Panc1 (cell line): ENCODE measurements around the gene C9orf85. TPM values are rescaled to one million over a fixed set of nuclear protein-coding genes. Genes with fewer than 3 reads are reported as not detected.

Experiments
- ATAC-seq: fragments of 200-7000 bp; cut with Tn5 transposase; 2 replicates; pipeline ENCODE4 v1.9.1; 2020; ENCODE audit warnings: mild to moderate bottlenecking, moderate library complexity
- BruUV-seq: library from RNA; stranded (reverse); fragments of 400-500 nt; replicated peaks from 2 replicates; lab custom pipeline; 2021; lab: Mats Ljungman, UMichigan
- CTCF ChIA-PET: fragments of 300-600 bp; sonication (Branson Sonifier 250); formaldehyde crosslinking; loops from one replicate; lab custom pipeline; 2022; ENCODE audit warnings: antibody characterized with exemption; lab: Charles Lee
- POLR2A ChIA-PET: fragments of 300-600 bp; sonication (Branson Sonifier 250); formaldehyde crosslinking; loops from one replicate; lab custom pipeline; 2022; ENCODE audit warnings: antibody characterized with exemption; lab: Charles Lee
- DNase-seq: peaks from one replicate; pipeline ENCODE4 v3.0.0-alpha.2; 2010; ENCODE audit warnings: low read depth, low spot score
- H3K27ac ChIP-seq: 2 replicates; pipeline ENCODE4 v1.5.1; 2011; ENCODE audit warnings: mild to moderate bottlenecking, low read length, inconsistent platforms
- H3K27me3 ChIP-seq: fragments of 200-500 bp; sonication (Bioruptor generic); 2 replicates; pipeline ENCODE4 v1.6.0; 2014; ENCODE audit warnings: low read length, inconsistent platforms; ENCODE audit not compliant: control insufficient read depth, insufficient read depth
- H3K36me3 ChIP-seq: fragments of 200-500 bp; sonication (Bioruptor generic); 2 replicates; pipeline ENCODE4 v1.5.1; 2014; ENCODE audit warnings: inconsistent platforms, mild to moderate bottlenecking, low read length, moderate library complexity; ENCODE audit not compliant: control insufficient read depth, insufficient read depth
- H3K4me1 ChIP-seq: 2 replicates; pipeline ENCODE4 v1.5.1; 2011; ENCODE audit warnings: inconsistent platforms, mild to moderate bottlenecking, low read length, moderate library complexity; ENCODE audit not compliant: control insufficient read depth, insufficient read depth
- H3K4me3 ChIP-seq, 2 experiments: 2 replicates each; pipeline ENCODE4 v1.5.1; 2011 to 2012; ENCODE audit warnings: low read depth in 2 of 2, low read length in 2 of 2, mild to moderate bottlenecking in 2 of 2, inconsistent platforms in 1 of 2, moderate library complexity in 1 of 2
- H3K9me3 ChIP-seq: fragments of 200-500 bp; sonication (Bioruptor generic); 2 replicates; pipeline ENCODE4 v1.5.1; 2014; ENCODE audit warnings: low read depth, mild to moderate bottlenecking, inconsistent platforms, low read length, moderate library complexity; ENCODE audit not compliant: control insufficient read depth, insufficient read depth
- CTCF ChIP-seq: fragments of 450-650 bp; IDR thresholded peaks from 2 replicates; pipeline ENCODE4 v1.5.1; 2017; ENCODE audit warnings: mild to moderate bottlenecking
- POLR2AphosphoS5 ChIP-seq: IDR thresholded peaks from 2 replicates; pipeline ENCODE4 v1.6.1; 2012; ENCODE audit warnings: mild to moderate bottlenecking, low read depth, low read length, moderate library complexity
- REST ChIP-seq, 2 experiments: IDR thresholded peaks; 2 replicates each; pipeline ENCODE4 v1.6.1; 2011 to 2012; ENCODE audit warnings: low read depth in 2 of 2, control low read depth in 1 of 2, low read length in 1 of 2, mild to moderate bottlenecking in 1 of 2, moderate library complexity in 1 of 2; ENCODE audit not compliant: insufficient read depth in 1 of 2
- SIN3A ChIP-seq: IDR thresholded peaks from 2 replicates; pipeline ENCODE4 v1.6.1; 2012; ENCODE audit warnings: low read depth, mild to moderate bottlenecking, low read length, moderate library complexity, borderline replicate concordance; ENCODE audit not compliant: insufficient read depth
- TCF7L2 ChIP-seq: IDR thresholded peaks from 2 replicates; pipeline ENCODE4 v1.6.1; 2011; ENCODE audit warnings: mild to moderate bottlenecking, low read depth, low read length, inconsistent platforms
- in situ Hi-C: cut with HindIII; loops from 2 replicates; pipeline ENCODE4 v1.10.0; 2016; ENCODE audit warnings: low sequenced_read_pairs, low pct_unique_long_range_greater_than_20kb
- intact Hi-C: fragments of 100-400 bp; cut with micrococcal nuclease; formaldehyde crosslinking; loops from one replicate; pipeline ENCODE4 v1.10.0; 2022; ENCODE audit not compliant: unreplicated experiment
- total RNA-seq: library from RNA; stranded (reverse); gene quantifications from one replicate; pipeline ENCODE4 v1.2.1, GENCODE V29; 2021; ENCODE audit not compliant: unreplicated experiment

The C9orf85 gene
- total RNA-seq, 1 experiment from 2014 or later, result 8.0 TPM

GRCh38 chr9:71937898-71938297 lies 26.5 kb downstream of the C9orf85 start:
- H3K36me3 ChIP-seq, result no peaks in the 10 kb centered on the region; the same call in 1 of the 2 replicates
- BruUV-seq, result no TSS peak
- in situ Hi-C loops (no loop called here), intact Hi-C loops (no loop called here)
- H3K4me3 ChIP-seq, result no peak overlapping the region
- no peak for TF ChIP-seq CTCF
- TF ChIP-seq TCF7L2, result no peak
- TF ChIP-seq SIN3A, result no peak
- no peak for TF ChIP-seq POLR2AphosphoS5
- no peak for TF ChIP-seq REST (IDR thresholded peaks at IDR 0.05; ENCODE audit: insufficient read depth in 1 of 2, low read depth in 2 of 2, low read length in 1 of 2)
- no peaks in the 10 kb centered on the region for H3K9me3 ChIP-seq
- H3K27me3 ChIP-seq, result no peaks in the 10 kb centered on the region
- DNase-seq (no peak), ATAC-seq (no peak)
- ChIA-PET CTCF (no interaction called here), POLR2A (no interaction called here)
- H3K27ac ChIP-seq, result no peak overlapping the region
- peaks cover 4% of the 10 kb centered on the region for H3K4me1 ChIP-seq

- Histone ChIP-seq H3K4me3 (no peak overlapping the region), H3K27ac (no peak overlapping the region), H3K36me3 (no peaks in the 10 kb centered on the region; the same call in 1 of the 2 replicates), H3K27me3 (no peaks in the 10 kb centered on the region), H3K9me3 (no peaks in the 10 kb centered on the region), H3K4me1 (peaks cover 4% of the 10 kb centered on the region)
- intact Hi-C loops, result no loop called here
- ATAC-seq (no peak), DNase-seq (no peak)
- no TSS peak for BruUV-seq
- no peak for TF ChIP-seq SIN3A
- TF ChIP-seq POLR2AphosphoS5, result no peak
- TF ChIP-seq CTCF, result no peak
- TF ChIP-seq TCF7L2, result no peak
- POLR2A ChIA-PET, result no interaction called here
- CTCF ChIA-PET, result no interaction called here
- in situ Hi-C loops, result no loop called here
Measured at GRCh38 chr9:71941060-71941568, 29.7 kb downstream of the C9orf85 start.
